Activated naive CD4-positive, alpha-beta T cell treated with Interleukin-2 at 50 U/mL for 16 hours (primary cell): ENCODE data around the gene DDX31.

Experiments
- DNase-seq: peaks from one replicate; pipeline ENCODE4 v3.0.0-alpha.2; 2020

Gene DDX31

DNA sequence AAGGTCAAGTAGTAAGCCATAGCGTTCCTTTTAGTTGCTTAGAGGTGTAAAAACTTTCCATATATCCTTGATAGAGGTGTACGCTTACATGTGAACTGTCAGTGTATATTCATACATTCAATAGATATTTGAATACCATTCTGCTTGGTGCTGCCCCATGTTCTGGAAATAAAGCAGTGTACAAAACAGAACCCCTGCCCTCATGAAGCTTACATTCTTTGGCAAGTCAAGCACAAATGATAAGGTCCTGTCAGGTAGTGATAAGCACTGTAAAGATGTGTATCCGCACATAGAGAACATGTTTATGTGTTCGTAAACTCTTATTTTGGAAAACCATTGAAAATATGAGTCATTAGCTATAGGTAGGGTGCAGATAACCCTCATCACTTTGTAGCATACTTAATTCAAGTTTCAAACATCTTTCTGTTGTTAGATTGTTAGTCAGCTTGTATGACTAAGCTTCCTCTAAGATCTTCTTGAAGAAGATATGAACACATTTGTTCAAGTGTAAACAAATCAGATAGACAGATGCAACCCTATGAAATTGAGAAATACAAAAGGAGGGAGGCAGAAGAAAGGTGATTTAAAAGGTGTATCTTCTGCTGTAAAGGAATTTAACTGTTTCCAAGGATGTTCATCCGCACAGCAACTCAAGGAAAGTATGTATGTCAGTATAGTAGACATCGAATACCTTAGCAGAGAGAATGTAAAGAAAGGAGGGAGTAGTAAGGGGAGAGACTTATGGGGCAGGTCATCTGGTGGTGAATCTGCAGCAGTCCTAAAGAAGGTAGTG is 2.0 kb upstream of the DDX31 start:
- no peak for DNase-seq

DNA sequence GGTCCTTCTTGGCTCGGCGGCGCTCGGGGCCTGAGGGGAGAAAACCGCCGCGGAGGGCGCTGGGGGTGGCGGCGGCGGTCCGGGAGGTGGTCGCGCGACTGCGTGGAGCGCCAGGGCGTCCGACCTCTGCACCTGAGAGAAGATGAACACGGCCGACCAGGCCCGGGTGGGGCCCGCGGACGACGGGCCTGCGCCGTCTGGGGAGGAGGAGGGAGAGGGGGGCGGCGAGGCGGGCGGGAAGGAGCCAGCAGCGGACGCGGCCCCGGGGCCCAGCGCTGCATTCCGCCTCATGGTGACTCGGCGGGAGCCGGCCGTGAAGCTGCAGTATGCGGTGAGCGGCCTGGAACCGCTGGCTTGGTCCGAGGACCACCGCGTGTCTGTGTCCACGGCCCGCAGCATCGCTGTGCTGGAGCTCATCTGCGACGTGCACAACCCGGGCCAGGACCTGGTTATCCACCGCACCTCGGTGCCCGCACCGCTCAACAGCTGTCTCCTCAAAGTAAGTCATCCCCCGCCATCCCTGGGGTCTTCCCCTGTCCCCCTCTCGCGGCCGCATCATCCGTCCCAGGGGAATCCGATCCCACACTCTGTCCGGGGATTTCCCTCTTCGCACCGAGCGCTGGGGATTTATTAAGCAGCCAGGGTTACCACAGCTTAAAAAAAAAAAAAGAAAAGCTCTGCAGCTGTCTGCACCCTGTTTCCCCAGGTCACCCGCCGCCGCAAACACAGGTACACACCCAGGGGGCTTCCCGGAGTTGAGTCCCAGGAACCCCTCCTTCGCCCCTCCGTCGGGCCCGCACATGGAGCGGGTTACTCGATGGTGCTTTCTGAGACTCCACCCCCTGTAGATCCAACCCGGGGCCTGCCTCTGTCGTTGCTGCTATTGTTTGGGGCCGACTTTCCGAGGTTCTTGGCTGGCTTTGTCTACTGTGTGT is 941 bp upstream of the DDX31 start, which contains the start of gene GTF3C4:
TSS of gene GTF3C4 (plus strand) at position 8 of the 935 bp plus-strand sequence. CDS start at position 143, 135 bp downstream.
- DNase-seq: peak; percentile 56

DNA sequence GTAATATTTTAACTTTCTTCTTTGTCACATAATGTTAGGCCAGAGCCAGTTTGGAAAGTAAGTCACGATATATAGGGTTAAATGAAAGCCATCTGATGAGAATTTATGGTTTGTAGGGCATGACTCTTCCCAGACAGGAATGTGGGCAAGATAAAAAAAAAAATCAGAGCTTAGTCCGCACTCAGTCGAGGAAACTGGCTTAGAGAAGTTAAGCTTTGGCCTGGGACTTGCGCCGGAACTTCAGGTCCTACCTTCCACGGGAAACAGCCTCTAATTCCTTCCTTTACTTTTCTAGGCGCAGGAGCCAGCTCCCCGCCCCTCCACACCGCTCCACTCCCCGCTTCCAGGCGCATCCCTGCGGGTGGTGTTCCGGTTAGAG is 475 bp downstream of the DDX31 start:
- no peak for DNase-seq

DNA sequence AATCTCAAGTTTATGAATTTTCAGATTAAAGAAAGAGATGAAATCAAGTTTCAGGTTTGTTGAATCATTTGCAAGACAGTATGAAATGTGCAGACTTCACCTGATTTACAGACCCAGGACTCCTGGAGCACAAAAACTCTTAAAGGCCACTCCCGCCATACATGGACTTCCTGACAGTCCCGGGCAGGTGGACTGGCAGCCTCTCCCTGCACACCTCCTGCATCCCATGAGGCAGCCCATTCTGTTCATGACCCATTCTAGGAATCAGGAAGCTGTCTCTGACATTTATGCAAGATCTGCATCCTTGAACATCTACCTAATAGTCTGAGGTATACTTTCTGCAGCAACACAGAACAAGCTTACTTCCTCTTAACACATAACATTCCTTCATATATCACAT is 5.9 kb downstream of the DDX31 start:
- DNase-seq: no peak

DNA sequence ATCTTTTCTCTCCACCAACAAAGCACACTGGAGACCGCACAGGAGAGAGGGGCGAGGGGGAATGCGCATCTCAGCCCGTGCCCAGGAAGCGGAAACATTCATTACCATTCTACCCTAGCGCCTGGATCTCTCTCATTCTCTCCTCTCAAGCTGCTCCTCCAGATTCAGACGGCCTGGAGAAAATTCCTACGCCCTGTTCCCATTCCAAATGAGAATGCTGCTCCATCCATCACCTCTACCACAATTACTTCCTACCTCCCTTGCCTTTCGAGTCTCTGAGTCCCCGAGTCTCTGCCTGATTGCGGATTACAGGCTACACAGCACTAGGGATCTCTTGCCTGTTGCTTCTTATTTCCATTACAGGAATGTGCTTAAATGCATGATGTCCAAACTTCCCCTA is 6.7 kb downstream of the DDX31 start:
- DNase-seq: no peak

DNA sequence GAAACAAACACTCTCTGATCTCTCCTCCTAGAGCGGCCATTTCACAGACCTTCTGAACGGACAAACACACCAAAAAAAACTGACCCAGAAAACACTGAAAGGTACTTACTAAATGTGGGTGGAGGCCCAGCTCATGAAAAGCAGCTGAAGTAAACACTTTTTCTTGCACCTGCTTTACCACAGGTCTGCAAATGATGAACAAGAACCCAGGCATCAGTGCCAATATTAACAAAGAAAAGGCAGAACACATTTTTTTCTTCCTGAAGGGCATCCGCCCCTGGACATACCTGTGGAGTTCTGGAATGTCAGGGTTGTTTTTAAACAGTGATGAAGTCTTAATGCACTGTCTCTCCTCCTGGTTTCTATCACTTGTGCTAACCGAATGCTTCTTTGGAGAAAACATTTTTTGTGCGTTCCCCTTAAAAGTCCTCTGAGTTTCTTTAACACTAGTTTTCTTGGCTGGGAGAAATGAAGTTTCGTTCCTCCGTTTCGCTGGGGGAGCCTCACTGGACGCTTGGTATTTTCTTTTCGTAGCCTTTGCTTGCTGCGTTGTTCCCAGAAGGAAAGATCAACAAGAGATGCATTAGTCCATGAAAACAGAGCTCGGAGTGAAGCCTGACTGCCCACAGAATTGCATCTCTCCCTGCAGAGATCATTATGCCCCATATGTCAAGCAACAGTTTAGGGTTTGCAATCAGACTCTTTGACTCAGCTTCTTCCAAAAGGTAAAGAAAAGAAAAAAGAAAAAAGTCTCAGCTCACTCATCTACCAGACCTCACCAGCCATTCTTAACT is 7.4 kb downstream of the DDX31 start:
- DNase-seq: no peak

DNA sequence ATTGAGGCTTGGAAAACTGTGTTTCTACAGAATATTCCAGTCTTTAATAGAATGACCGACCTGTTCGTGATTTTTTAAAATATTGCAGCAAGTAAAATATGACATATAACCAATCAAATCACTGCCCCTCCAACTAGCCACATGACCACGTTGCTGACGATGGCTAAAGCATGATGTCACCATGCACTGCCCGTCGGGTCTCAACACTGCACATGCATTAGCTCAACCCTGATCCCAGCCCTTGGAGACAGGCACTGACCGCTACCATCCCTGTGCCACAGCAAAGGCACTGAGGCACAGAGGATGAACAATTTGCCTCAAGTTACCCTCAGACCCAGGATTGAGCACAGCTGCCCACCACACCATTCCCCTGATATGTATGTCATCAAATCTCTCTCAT is 13.5 kb downstream of the DDX31 start:
- no peak for DNase-seq

DNA sequence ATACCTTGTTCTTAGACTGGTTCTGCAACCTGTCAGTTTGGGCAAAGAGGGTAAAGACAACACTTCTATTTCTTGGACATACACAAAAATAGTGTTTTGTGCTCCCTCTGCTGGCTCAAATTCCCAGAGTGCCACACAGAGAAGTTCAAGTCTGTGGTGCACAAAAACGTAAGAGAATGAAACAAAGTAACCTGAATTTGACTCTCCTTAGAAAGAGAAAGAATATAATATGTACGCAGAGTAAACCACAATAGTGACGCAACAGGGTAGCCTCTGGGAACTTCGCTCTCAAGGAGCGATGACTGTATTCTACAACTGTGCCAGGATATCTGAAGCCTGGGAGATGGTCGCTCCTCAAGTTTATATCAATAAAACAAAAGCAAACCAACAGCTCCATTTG is 18.5 kb downstream of the DDX31 start:
- no peak for DNase-seq

DNA sequence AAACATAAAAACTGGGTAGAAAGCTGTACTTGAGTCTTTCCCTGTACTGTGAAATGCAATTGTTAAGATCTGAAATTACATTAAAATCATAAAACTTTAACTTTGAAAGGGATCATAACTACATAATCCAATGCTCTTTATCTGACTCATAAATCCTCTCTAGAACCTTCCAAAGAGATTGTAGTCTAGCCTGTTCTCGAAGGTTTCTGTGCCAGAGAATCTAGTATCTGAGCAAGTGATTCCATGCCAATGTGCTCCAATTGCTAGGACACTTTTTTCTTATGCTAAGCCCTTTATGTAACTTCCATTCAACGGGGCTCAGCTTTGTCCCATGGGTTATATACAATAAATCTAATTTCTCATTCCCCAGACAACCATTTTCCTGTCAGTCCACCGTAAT is 21.1 kb downstream of the DDX31 start:
- DNase-seq: no peak

DNA sequence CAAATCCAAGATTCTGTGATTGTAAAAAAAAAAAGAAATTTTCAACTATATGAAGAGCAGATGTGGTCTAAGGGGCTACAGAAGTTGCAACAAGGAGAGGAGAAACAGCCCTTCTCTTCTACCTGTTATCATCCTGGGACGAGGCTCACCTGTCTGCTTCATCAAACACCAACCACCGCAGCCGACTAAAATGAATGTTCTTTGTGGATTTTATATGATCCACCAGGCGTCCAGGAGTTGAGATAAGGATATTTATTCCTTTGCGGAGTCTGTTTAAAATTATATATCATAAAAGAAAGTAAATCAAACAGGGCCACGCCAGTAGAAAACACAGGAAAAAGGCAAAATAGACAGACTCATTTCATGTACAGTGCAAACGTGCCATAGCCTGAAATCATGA is 21.5 kb downstream of the DDX31 start:
- no peak for DNase-seq

DNA sequence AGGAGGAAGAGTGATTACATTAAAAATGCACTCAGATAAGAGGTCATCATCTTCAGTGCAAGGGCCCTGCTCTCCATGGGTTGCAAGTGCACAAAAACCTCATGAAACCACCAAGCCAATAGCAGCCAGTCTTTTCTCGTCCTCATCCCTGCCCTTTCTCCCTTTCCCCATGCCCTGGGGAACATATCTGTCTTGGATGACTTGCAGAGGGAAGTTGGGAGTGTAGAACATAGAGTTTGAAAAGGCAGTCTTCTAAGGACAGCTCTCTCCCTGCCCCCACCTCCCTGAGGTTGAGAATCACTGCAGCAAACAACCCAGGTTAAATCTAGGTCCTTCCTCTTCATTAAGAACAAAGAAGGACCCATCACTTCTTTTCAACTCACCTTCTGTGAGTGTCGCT is 22.0 kb downstream of the DDX31 start:
- DNase-seq: no peak

DNA sequence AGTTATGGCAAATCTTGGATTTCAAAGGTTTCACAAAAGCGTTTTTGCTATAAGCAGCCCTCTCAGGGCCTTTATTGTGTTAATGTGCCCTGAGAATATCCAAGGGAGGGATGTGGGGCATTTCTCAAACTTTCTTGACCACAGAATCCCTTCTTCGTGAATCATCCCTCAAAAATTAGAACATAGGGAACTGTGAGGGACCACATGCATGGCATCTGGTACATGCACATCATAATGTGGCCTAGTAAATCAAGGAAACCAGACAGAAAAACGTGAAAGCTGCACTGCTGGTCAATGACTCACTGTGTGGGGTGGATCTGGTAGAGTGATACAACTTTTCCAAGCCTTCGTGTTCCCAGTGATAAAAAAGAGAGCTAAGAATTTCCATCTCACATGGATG is 22.4 kb downstream of the DDX31 start:
- DNase-seq: no peak

DNA sequence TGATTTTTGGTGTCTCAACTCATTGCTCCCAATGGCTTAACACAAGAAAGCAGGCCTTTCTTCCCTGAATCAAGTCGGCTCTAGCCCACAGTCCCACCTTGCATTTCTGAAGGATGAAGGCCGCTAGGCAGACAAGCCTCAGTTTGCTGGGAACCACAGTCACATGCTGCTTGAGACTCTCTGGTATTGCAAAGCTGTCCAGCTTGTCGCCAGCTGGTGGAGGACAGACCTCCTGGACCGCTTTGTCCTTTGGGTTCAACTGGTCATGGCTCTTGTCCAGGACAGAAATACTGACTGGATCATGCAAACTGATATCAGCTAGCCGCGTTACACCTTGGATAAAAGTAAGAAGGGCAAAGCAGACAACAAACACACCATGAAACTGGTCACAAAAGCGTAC is 23.1 kb downstream of the DDX31 start:
- no peak for DNase-seq

DNA sequence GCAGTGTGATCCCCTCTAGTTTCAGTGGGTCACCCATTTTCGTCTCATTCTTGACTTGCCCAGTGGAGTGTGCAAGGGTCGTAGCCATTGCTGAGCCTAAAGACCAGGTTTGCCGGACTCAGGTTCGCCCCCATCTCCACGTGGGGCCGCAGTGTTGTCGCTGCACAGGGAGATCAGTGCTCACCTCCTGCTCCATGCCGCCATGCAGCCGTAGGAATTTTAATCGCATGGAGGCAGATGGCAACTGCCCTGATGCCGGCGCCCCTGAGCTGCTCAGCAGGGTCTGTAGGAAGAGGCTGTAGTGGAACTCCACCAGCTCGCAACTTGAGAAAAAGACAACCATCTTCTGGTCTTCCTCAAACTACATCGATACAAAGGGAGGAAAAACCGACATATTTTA is 24.1 kb downstream of the DDX31 start:
- no peak for DNase-seq

DNA sequence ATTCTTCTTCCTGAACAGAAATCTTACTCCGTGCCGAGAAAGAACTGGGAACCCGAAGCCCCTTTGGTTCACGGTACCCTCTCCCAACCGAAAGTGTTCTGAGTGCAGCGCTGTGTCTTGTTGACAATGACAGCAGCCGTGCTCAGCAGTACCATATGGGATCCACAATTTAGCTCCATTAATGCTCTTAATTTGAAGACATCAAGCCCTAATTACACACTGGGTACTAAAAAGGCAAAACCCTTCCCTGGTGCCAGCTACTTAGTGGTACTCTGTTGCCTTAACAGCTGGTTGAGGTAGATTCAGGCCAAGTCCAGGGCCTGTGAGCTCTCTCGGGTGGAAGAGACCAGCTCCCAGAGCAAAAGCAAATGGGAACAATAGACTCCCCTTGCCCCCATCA is 24.5 kb downstream of the DDX31 start:
- DNase-seq: no peak

DNA sequence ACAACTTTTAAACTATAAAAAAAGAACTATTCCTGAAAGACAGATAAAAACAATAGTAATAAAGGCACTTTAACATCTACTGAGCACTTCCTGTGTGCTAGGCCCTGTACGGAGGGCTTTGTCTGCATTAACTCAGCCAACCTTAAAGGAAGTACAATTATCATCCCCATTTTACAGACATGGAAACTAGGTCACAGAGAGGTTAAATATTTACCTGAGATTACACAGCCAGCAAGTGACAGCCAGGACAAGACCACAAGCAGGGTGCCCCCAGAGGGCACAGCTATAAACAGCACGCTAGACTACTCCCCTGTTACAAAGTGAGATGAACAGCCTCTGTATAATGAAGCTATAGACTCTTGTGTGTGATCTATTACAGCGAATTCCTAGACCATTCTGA is 25.5 kb downstream of the DDX31 start:
- DNase-seq: no peak

DNA sequence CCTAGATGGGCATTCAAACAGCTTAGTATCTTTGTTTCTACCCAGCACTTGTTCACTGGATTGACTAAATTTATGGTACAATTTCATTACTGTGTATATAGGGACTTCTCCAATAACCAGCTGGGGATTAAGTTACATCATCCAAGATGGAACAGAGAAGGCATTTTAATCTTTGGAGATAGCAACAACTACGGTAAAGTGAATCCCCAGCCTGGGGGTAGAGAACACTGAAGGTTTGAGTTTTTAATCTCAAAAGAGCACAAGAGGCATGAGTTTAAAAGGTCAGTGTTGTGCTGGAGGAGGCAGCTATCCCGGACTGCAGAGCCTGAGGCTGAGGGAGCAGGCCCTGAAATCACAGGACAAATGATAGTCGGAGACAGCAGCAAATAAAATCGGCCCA is 28.6 kb downstream of the DDX31 start:
- no peak for DNase-seq

DNA sequence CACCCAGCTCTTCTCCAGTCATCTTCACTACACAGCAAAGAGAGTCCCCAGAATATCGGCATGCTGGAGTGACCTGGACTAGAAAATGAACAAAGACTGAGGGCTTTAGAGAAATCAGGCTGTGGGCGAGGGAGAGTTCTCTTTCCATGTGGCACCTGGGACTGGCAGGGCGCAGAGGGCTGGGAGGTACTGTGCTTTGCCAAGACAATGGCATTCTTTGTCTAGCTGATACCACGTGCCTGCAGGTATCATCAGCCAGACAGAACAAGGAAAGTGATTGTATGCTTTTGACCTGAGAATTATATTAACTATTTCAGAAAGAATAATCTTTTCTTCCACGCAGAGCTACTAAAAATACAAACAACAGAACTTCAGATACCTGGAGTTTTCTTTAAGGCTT is 30.5 kb downstream of the DDX31 start:
- DNase-seq: no peak

DNA sequence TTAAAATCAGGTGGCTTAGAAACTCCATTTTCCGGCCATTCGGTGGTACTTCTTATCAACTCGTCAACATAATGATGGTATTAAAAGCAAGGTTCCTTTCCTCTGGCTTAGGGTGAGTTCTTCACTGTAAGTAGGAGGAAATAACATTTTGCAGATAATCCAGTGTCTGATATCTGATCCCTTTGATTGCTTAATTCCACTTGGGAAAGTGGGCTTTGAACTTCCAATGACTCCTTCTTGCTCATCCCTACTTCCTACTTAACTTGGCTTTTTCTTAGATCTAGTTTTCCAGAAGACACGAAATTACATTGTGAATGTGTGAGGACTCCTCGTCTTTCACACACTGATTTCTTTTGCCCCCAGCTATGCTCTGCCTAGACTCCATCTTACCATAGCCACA is 31.5 kb downstream of the DDX31 start:
- no peak for DNase-seq

DNA sequence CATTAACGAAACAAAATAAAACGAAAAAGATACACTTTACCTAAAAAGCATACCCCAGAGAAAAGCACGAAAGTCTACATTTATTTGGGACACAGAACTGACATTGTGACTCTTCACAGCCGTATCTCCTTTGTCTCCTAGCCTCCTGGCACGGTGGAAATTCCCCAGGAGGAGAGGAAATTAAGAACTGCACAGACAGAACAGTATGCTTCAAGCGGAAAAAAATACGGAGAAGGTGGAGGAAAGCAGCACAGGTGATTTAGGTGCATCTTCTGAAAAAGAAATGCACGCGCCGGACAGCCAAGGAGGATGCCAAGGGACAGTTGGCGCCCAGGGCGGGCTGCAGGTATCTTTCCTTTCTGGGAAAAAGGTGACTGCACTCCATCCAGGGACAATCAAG is 32.0 kb downstream of the DDX31 start:
- no peak for DNase-seq

DNA sequence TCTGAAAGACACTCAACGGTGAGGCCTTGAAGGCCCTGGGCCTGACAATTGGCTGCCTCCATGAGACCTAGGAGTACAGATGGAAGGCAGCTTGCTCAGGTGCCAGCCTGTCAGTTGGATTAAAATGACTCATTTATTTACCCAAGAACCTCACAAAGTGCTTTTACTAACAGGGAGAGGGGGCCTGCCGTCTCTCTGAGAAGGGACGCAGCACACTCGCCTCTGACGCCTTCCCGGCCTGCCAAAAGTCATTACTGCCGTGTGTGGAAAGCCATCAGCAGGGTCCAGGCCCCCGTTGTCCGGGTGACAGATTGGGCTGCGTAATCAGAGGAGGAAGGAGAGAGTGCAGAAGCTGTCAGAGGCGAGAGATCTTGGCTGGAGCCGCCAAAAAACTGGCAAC is 32.4 kb downstream of the DDX31 start:
- DNase-seq: no peak

DNA sequence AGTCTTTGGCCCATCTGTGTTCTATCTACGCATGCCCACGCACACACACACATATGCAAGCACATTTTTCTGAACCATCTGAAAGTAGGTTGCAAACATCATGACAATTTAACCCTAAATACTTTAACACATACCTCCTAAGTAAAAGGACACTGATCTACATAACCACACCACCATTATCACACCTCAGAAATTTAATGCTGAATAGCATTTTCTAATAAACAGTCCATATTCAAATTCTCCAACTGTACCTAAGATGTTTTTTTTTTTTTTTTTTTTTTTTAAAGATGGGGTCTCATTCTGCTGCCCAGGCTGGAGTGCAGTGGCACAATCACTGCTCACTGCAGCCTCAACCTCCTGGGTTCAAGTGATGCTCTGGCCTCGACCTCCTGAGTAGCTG is 35.5 kb downstream of the DDX31 start:
- no peak for DNase-seq

DNA sequence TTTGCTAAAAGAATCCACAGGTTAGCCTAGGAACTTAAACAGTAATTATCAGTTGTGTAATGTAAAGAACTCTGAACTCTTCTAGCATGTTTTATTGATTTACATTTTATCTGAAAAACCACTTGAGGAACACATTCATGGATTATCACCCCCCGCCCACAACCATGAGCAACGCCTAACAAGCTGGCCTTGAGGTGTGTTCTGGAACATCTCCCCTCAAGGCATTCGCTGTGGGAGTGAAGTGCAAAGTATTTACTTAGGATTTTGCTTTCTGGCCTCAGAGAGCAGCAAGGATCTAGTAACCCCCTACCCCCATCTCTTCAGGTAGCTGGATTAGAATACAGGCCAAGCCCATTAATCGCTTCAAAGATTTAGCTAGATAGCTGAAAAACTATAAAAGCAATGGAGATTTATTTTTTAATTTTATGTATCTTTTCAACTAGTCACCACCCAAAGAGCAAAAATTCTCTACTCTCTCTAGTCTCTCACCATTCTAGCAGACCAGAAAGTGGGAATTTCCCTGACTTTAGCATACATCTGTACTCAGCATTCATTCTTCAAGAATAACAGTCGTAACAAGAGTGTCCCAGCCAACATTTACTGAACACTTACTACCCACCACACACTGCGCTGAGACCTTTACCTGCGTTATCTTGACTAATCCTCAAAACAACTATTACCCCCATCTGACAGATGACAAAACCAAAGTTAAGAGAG is 37.2 kb downstream of the DDX31 start:
- DNase-seq: no peak
